OCI-LY1 (cell line): ENCODE measurements around the gene NIPAL1.

ENCODE experiments used
- EZH2 ChIP-seq: fragments of 200-600 bp; sonication (generic), shearing (Covaris generic); IDR thresholded peaks from 2 replicates; pipeline ENCODE4 v1.8.0; 2017; ENCODE audit warnings: borderline replicate concordance, mixed run types, mild to moderate bottlenecking, antibody characterized with exemption, low read length, moderate library complexity, mixed read lengths
- TF ChIP-seq, protein P1 (sequence below): fragments of 200-600 bp; sonication (generic), shearing (Covaris generic); IDR thresholded peaks from 2 replicates; pipeline ENCODE4 v1.5.1; 2017; ENCODE audit warnings: mild to moderate bottlenecking, antibody characterized with exemption, low read length, moderate library complexity, mixed read lengths

- TF ChIP-seq, protein P1, sequence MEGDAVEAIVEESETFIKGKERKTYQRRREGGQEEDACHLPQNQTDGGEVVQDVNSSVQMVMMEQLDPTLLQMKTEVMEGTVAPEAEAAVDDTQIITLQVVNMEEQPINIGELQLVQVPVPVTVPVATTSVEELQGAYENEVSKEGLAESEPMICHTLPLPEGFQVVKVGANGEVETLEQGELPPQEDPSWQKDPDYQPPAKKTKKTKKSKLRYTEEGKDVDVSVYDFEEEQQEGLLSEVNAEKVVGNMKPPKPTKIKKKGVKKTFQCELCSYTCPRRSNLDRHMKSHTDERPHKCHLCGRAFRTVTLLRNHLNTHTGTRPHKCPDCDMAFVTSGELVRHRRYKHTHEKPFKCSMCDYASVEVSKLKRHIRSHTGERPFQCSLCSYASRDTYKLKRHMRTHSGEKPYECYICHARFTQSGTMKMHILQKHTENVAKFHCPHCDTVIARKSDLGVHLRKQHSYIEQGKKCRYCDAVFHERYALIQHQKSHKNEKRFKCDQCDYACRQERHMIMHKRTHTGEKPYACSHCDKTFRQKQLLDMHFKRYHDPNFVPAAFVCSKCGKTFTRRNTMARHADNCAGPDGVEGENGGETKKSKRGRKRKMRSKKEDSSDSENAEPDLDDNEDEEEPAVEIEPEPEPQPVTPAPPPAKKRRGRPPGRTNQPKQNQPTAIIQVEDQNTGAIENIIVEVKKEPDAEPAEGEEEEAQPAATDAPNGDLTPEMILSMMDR, result no peak
- no peak for TF ChIP-seq EZH2
Measured at GRCh38 chr4:48085821-48086589, 69.4 kb downstream of the NIPAL1 start.
